ENCODE measurements around the gene TENM3.

DNA sequence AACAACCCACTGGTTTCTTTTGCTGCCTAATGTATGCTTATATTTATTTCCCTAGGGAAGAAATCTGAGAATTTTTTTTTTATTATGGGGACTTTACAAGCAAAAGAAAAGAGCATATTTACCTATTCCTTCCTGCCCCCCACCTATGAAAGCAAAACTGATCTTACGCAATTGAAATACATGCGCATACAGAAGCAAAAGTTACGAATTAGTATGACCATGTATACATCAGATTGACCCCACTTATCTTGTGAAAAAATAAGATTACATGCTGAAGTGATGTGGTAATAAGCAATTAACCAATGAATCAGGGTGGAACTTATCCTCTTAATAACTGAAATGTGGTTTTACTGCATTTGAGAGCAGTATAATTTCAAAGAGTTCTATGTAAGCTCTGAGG, 151.0 kb downstream of the TENM3 start:
- TF ChIP-seq, protein P1, sequence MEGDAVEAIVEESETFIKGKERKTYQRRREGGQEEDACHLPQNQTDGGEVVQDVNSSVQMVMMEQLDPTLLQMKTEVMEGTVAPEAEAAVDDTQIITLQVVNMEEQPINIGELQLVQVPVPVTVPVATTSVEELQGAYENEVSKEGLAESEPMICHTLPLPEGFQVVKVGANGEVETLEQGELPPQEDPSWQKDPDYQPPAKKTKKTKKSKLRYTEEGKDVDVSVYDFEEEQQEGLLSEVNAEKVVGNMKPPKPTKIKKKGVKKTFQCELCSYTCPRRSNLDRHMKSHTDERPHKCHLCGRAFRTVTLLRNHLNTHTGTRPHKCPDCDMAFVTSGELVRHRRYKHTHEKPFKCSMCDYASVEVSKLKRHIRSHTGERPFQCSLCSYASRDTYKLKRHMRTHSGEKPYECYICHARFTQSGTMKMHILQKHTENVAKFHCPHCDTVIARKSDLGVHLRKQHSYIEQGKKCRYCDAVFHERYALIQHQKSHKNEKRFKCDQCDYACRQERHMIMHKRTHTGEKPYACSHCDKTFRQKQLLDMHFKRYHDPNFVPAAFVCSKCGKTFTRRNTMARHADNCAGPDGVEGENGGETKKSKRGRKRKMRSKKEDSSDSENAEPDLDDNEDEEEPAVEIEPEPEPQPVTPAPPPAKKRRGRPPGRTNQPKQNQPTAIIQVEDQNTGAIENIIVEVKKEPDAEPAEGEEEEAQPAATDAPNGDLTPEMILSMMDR (IDR thresholded peaks at IDR 0.05; ENCODE audit: poor library complexity): no peak
- TF ChIP-seq EZH2phosphoT487 (IDR thresholded peaks at IDR 0.05; ENCODE audit: low read depth, severe bottlenecking, unreplicated experiment) (no peak), EZH2 (IDR thresholded peaks at IDR 0.05; ENCODE audit: borderline replicate concordance) (no peak)

Data from hepatocyte (in vitro differentiated cells).